Coronary artery (tissue), 2 donors: ENCODE results near the gene LZTFL1.
"Not testable (repeated sequence)": the region's sequence is repeated elsewhere in the genome, so short reads cannot be mapped to it uniquely, and the experiment has no call there.

Source experiments
- DNase-seq: peaks from one replicate; pipeline ENCODE4 v3.0.0-alpha.2; 2017; ENCODE audit warnings: low spot score
- H3K27ac ChIP-seq, 2 donors: fragments of 200-600 bp; sonication (generic); one replicate each; pipeline ENCODE4 v1.5.1; 2016 to 2019
- H3K4me3 ChIP-seq: fragments of 200-600 bp; sonication (generic); 2 replicates; pipeline ENCODE4 v1.5.1; 2016; ENCODE audit warnings: mild to moderate bottlenecking, moderate library complexity
- TF ChIP-seq, protein P1 (sequence below): fragments of 200-600 bp; sonication (generic); IDR thresholded peaks from one replicate; pipeline ENCODE4 v1.5.1; 2019; ENCODE audit warnings: antibody characterized with exemption

The LZTFL1 gene

DNA sequence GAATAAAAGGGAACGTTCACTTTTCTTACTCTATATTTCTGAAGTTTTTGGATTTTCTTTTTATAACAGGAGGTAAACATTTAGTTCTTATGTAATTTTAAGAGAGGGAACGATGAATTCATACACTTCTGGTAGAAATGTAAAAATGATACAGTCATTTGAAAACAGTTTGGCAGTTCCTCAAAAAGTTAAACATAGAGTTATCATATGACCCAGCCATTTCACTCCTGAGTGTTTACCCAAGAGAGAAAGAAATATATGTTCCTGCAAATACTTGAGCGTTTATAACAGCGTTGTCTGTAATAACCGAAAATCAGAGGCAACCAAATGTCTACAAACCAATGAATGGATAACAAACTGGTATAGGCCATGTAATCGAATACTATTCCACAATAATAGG lies 23.6 kb upstream of the LZTFL1 start:
- H3K27ac ChIP-seq, result no peak overlapping the region
- TF ChIP-seq, protein P1, sequence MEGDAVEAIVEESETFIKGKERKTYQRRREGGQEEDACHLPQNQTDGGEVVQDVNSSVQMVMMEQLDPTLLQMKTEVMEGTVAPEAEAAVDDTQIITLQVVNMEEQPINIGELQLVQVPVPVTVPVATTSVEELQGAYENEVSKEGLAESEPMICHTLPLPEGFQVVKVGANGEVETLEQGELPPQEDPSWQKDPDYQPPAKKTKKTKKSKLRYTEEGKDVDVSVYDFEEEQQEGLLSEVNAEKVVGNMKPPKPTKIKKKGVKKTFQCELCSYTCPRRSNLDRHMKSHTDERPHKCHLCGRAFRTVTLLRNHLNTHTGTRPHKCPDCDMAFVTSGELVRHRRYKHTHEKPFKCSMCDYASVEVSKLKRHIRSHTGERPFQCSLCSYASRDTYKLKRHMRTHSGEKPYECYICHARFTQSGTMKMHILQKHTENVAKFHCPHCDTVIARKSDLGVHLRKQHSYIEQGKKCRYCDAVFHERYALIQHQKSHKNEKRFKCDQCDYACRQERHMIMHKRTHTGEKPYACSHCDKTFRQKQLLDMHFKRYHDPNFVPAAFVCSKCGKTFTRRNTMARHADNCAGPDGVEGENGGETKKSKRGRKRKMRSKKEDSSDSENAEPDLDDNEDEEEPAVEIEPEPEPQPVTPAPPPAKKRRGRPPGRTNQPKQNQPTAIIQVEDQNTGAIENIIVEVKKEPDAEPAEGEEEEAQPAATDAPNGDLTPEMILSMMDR, result no peak
- no peak for DNase-seq
- H3K4me3 ChIP-seq, result no peak overlapping the region

DNA sequence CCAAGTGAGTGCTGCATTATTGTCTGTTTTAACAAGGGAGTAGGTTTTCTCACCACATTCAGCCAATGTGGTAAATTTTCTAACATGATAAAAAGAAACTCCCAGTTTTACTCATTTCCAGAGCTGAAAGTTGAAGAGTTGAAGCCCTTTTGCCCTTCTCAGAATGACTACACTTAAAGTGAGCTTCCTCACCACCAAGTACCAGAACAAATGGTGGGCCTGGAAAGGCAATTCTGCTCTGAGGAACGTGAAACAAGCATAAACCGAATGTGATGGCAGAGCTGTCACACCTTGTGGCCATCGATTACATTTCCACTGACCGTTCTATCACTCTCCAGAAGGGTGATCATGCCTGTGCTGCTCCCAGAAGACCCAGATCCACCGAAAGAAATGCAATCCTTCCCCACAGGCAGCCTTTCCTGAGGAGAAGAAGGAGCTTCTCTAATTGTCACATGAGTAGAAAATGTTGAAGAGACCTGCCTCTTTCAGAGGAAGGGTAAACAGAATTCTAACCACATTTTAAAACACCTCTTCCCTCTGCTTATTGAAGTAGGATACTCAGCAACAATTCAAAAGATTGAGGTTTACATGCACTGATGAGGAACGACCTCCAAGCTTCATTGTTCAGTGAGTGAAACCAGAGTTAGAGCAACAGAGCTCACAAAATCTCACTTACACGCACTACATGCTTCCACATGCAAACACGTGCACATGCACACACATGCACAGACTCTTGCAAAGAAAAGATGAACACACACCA lies 23.0 kb upstream of the LZTFL1 start:
- DNase-seq, result no peak
- Histone ChIP-seq H3K4me3 (no peak overlapping the region), H3K27ac (no peak overlapping the region)
- TF ChIP-seq, protein P1, result no peak

DNA sequence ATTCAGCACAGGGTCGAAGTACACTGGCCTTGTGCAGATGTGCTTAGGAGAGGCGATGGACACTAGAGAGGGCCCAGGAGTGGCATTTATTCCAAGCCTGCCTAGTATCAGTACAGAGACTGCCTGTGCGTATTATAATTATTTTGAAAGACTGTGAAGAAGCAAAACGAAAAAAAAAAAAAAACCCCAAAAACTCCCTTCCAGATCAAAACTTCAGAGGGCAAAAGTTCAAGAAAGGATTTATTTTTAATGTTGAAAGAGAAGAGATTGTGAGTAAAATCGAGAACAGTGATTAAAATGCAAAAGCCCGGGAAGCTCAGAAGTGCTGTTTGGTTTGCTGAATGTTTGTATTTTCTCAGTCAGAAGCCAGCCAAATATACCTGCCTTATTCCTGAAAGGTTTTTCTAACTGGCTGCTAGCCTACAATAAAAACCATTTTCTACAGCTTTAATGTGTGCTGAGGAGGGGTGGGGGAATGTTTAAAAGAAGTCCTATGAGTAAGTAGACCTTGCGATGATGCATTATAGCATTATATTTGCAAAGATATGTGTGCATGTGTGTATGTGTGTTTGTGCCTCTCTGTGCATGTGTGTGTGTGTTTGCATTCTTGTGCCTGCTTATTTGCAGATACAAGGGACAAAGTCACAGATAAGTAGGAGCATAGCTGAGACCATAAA lies 19.3 kb upstream of the LZTFL1 start:
- TF ChIP-seq, protein P1, result no peak
- H3K4me3 ChIP-seq, result no peak overlapping the region
- H3K27ac ChIP-seq, result no peak overlapping the region
- no peak for DNase-seq

DNA sequence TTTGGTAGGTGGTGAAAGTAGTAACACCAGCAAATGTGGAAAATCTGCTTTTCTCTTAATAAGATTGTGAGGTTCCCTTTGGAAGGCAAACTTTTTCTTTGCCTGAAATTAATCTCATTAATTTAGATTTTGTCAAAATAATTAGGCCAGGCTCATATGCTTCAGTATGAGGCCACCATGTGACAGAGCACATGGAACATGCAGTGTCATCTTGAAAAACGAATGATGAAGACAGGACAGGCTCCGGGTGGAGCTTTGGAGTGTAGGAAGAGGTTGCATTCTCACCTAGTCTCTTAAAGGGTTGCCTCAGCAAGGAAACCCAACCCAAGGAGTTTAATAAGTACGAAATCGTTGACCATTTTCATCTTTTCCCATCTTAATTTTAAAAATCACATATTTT lies 18.6 kb upstream of the LZTFL1 start:
- no peak for DNase-seq
- H3K4me3 ChIP-seq, result no peak overlapping the region
- H3K27ac ChIP-seq, result no peak overlapping the region
- TF ChIP-seq, protein P1, result no peak

DNA sequence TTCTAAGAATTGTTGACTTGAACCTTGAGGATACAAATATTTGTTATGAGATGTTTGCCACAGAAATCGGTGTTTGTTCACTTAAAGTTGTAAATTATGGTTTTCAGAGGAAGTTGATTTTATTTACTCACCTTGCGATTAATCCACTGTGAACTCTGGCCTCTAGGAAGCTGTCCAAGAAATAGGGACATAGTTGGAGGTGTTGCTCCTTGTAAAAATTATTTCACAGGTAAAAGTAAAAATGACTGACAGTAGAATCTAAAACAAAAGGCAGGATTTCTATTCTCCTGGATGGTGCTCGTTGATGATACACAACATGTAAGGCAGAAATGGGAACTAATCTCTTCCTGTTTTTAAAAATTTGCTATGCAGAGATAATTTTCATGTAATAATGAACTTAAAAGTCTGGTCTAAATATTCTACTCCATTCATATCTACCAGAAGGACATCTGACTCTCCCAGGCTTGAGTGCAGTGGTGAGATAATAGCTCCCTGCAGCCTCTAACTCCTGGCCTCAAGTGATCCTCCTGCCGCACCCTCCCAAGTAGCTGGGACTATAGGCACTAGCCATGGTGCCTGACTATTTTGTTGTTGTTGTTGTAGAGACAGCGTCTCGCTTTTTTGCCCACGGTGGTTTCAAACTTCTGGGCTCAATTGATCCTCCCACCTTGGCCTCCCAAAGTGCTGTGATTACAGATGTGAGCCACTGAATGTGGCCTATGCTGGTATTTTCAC lies 17.1 kb upstream of the LZTFL1 start:
- Histone ChIP-seq H3K27ac (no peak overlapping the region), H3K4me3 (no peak overlapping the region)
- DNase-seq, result no peak
- TF ChIP-seq, protein P1, result no peak

DNA sequence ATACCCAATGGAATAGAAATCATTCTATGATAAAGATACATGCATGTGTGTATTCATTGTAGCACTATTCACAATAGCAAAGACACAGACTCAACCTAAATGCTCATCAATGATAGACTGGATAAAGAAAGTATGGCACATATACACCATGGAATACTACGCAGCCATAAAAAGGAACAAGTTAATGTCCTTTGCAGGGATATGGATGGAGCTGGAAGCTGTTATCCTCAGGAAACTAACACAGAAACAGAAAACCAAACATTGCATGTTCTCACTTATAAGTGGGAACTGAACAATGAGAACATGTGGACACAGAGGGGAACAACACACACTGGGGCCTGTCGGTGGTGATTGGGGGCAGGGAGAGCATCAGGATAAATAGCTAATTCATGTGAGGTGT lies 15.1 kb upstream of the LZTFL1 start:
- not testable (repeated sequence) for H3K27ac ChIP-seq, H3K4me3 ChIP-seq, DNase-seq

DNA sequence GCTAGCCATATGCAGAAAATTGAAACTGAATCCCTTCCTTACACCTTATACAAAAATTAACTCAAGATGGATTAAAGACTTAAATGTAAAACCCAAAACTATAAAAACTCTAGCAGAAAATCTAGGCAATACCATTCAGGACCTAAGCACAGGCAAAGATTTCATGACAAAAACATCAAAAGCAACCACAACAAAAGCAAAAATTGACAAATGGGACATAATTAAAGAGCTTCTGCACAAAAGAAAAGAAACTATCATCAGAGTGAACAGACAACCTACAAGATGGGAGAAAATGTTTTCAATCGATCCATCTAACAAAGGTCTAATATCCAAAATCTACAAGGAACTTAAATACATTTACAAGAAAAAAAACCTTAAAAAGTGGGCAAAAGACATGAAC lies 14.4 kb upstream of the LZTFL1 start:
- H3K27ac ChIP-seq, DNase-seq, H3K4me3 ChIP-seq: not testable (repeated sequence)

DNA sequence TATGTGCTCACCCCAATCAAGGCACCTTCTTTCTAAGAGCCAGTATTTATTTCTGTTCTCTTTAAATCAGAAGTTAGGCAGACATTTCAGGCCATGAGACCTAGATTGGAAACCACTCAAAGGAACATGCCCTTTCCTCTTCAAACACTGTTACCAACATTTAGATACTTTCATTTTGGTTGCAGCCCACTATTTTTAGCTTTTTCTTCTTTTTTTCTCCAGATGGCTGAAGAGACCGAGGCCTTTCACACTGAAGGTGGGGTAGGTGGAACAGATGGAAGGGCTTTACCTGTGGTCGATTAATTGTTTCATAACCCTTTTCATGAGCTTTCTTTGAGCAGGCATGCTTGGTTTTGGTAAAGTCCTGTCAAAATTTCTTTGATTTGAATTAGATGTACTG lies 10.9 kb upstream of the LZTFL1 start:
- Histone ChIP-seq H3K27ac (no peak overlapping the region), H3K4me3 (no peak overlapping the region)
- DNase-seq, result no peak
- TF ChIP-seq, protein P1, result no peak
